HG02870 (cell line): ENCODE measurements around the gene PEX11A.

Source experiments
- ATAC-seq: cut with Tn5 transposase; IDR thresholded peaks from one replicate; pipeline ENCODE4 v1.9.1; 2021; ENCODE audit warnings: mild to moderate bottlenecking, moderate library complexity; ENCODE audit not compliant: unreplicated experiment

PEX11A gene

GRCh38 chr15:89657686-89658200 lies 32.8 kb downstream of the PEX11A start:
- ATAC-seq, result no peak

- ATAC-seq, result no peak
These were observed 34.3 kb downstream of the PEX11A start for GRCh38 chr15:89656116-89656815.

GRCh38 chr15:89654847-89655805 lies 35.4 kb downstream of the PEX11A start, which contains the start of gene KIF7:
KIF7 (minus strand) TSS chr15:89655467; CDS start chr15:89652930, 2,537 bp downstream.
- ATAC-seq, result no peak

GRCh38 chr15:89654301-89654761 lies 36.2 kb downstream of the PEX11A start:
- no peak for ATAC-seq

GRCh38 chr15:89653578-89653977 lies 37.0 kb downstream of the PEX11A start:
- no peak for ATAC-seq

- ATAC-seq, result no peak
These were observed 37.9 kb downstream of the PEX11A start for GRCh38 chr15:89652666-89653065.

GRCh38 chr15:89652131-89652530 lies 38.4 kb downstream of the PEX11A start:
- ATAC-seq, result no peak

GRCh38 chr15:89649716-89650115 lies 40.8 kb downstream of the PEX11A start:
- ATAC-seq, result no peak

GRCh38 chr15:89649013-89649625 lies 41.4 kb downstream of the PEX11A start:
- no peak for ATAC-seq

- ATAC-seq, result no peak
These were observed 42.2 kb downstream of the PEX11A start for GRCh38 chr15:89648106-89649012.

- no peak for ATAC-seq
These were observed 43.2 kb downstream of the PEX11A start for GRCh38 chr15:89647191-89647851.

GRCh38 chr15:89646416-89647141 lies 44.0 kb downstream of the PEX11A start:
- no peak for ATAC-seq

GRCh38 chr15:89645680-89646079 lies 44.9 kb downstream of the PEX11A start:
- no peak for ATAC-seq

GRCh38 chr15:89642106-89642505 lies 48.4 kb downstream of the PEX11A start:
- ATAC-seq, result no peak

- ATAC-seq, result no peak
These were observed 49.5 kb downstream of the PEX11A start for GRCh38 chr15:89641053-89641452.

- ATAC-seq, result no peak
These were observed 50.3 kb downstream of the PEX11A start for GRCh38 chr15:89640245-89640644.

GRCh38 chr15:89633585-89633984 lies 57.0 kb downstream of the PEX11A start:
- no peak for ATAC-seq

- no peak for ATAC-seq
These were observed 57.8 kb downstream of the PEX11A start for GRCh38 chr15:89632563-89633430.
